Parathyroid adenoma (tissue), 2 donors: ENCODE measurements around the gene LRRC63.
"Not testable (repeated sequence)": the region's sequence is repeated elsewhere in the genome, so short reads cannot be mapped to it uniquely, and the experiment has no call there.

Source experiments
- H2AFZ ChIP-seq: fragments of 300-600 bp; sonication (generic); one replicate; pipeline ENCODE4 v1.7.0; 2017; ENCODE audit warnings: antibody characterized with exemption, mild to moderate bottlenecking
- H3K27ac ChIP-seq: fragments of 300-600 bp; sonication (generic); one replicate; pipeline ENCODE4 v1.7.0; 2017
- H3K27me3 ChIP-seq: fragments of 300-600 bp; sonication (generic); one replicate; pipeline ENCODE4 v1.7.0; 2017; ENCODE audit warnings: low read length; ENCODE audit not compliant: control insufficient read depth, insufficient read depth
- H3K36me3 ChIP-seq: fragments of 300-600 bp; sonication (generic); one replicate; pipeline ENCODE4 v1.7.0; 2017; ENCODE audit warnings: low read length; ENCODE audit not compliant: control insufficient read depth, insufficient read depth
- H3K4me1 ChIP-seq: fragments of 300-600 bp; sonication (generic); one replicate; pipeline ENCODE4 v1.7.0; 2017; ENCODE audit warnings: control low read depth
- H3K4me2 ChIP-seq: fragments of 300-600 bp; sonication (generic); one replicate; pipeline ENCODE4 v1.7.0; 2017; ENCODE audit warnings: low read length
- H3K4me3 ChIP-seq: fragments of 300-600 bp; sonication (generic); one replicate; pipeline ENCODE4 v1.7.0; 2017; ENCODE audit warnings: low read depth, low read length
- H3K79me2 ChIP-seq: fragments of 300-600 bp; sonication (generic); one replicate; pipeline ENCODE4 v1.7.0; 2017; ENCODE audit warnings: control low read depth
- H3K9ac ChIP-seq: fragments of 300-600 bp; sonication (generic); one replicate; pipeline ENCODE4 v1.7.0; 2017; ENCODE audit warnings: mild to moderate bottlenecking
- H3K9me3 ChIP-seq: fragments of 300-600 bp; sonication (generic); one replicate; pipeline ENCODE4 v1.7.0; 2017; ENCODE audit warnings: low read length; ENCODE audit not compliant: control insufficient read depth
- TF ChIP-seq, protein P1 (sequence below): fragments of 300-600 bp; sonication (generic); IDR thresholded peaks from one replicate; pipeline ENCODE4 v1.7.0; 2017; ENCODE audit warnings: antibody characterized with exemption, mild to moderate bottlenecking
- donor health status: primary hyperparathyroidism.

LRRC63 gene

DNA sequence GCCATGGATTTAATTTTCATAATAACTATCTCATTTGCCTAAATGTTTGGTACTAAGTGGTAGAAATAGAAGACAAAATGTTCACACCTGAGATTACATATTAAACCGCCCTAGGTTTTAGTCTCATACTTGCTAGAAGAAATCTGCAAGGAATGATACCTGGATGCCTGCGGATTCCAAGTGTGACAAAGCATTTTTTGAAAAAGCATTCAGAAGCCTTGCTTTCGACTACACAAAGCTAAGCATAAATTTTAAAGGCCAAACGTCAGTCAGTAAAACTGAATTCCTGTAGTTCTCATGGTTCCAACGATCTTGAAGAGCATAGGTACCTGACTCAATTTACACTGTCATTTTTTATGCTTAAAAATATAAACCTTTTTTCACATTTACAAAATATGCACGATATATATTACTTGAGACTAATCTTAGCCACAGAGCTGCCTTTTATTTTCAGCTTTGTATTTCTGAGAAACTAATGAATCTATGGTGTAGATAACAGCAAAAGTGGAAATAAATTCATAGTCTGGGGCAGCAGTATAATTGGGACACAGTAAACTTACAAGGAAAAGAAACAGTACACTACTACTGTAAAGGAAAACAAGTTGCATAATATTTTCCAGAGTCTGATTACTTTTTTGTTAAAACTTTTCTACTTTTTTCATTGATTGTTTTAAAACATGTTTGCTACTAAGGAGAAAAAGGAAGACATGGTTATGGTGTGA, 1.2 kb upstream of the LRRC63 start:
- Histone ChIP-seq H3K4me1 (peaks cover 2% of the 10 kb centered on the region), H3K4me3 (no peak overlapping the region), H3K4me2 (no peak overlapping the region), H2AFZ (peak overlapping the region; percentile 58), H3K79me2 (no peaks in the 10 kb centered on the region), H3K27ac (peak overlapping the region; percentile 57), H3K9ac (no peak overlapping the region), H3K36me3 (no peaks in the 10 kb centered on the region), H3K9me3 (no peaks in the 10 kb centered on the region), H3K27me3 (no peaks in the 10 kb centered on the region)
- TF ChIP-seq, protein P1, sequence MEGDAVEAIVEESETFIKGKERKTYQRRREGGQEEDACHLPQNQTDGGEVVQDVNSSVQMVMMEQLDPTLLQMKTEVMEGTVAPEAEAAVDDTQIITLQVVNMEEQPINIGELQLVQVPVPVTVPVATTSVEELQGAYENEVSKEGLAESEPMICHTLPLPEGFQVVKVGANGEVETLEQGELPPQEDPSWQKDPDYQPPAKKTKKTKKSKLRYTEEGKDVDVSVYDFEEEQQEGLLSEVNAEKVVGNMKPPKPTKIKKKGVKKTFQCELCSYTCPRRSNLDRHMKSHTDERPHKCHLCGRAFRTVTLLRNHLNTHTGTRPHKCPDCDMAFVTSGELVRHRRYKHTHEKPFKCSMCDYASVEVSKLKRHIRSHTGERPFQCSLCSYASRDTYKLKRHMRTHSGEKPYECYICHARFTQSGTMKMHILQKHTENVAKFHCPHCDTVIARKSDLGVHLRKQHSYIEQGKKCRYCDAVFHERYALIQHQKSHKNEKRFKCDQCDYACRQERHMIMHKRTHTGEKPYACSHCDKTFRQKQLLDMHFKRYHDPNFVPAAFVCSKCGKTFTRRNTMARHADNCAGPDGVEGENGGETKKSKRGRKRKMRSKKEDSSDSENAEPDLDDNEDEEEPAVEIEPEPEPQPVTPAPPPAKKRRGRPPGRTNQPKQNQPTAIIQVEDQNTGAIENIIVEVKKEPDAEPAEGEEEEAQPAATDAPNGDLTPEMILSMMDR, result no peak

DNA sequence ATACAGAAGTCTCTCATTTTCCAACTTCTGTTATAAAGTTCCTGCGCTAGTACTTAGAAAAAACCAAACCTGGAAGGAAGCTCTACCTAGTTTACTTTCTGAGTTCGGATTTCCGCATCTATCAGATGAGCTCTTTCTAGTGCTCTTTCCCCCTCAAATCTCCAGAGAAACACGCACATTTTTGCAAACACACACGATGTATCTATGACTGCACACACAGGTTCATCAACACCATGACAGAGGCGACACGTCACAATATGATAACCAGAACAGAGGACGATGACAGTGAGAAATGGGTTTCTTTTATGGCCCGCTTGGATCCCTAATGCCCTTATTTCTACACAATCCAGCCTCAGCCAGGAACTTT, 629 bp upstream of the LRRC63 start:
- Histone ChIP-seq H3K27me3 (no peaks in the 10 kb centered on the region), H3K9me3 (no peaks in the 10 kb centered on the region), H3K4me3 (peak overlapping the region; percentile 66), H3K79me2 (no peaks in the 10 kb centered on the region), H3K9ac (no peak overlapping the region), H3K36me3 (no peaks in the 10 kb centered on the region), H3K27ac (peak overlapping the region; percentile 57), H2AFZ (peak overlapping the region; percentile 58), H3K4me2 (peak overlapping the region; percentile 85), H3K4me1 (peaks cover 2% of the 10 kb centered on the region)
- TF ChIP-seq, protein P1, result no peak

DNA sequence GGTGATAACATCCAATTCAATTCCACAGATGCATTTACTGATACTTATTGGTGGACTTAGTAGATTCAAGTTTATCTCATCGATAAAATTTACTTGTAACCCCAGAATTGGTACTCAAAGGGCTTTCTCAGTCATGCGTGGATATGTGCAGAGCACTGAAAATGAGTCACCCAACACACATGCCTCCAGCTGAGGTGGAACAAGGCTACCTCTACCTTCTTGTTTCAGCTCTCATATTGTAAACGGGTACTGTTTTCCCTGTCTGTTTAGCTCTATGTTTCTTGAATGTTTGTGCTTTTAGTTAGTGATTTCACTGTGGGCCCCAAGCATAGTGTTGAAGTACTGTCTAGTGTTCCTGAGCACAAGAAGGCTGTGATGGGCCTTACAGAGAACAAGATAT, 1.5 kb downstream of the LRRC63 start:
- no peak overlapping the region for H3K4me3 ChIP-seq
- H3K4me1 ChIP-seq, result peaks cover 2% of the 10 kb centered on the region
- no peak overlapping the region for H2AFZ ChIP-seq
- H3K27me3 ChIP-seq, result no peaks in the 10 kb centered on the region
- H3K9ac ChIP-seq, result no peak overlapping the region
- H3K36me3 ChIP-seq, result no peaks in the 10 kb centered on the region
- H3K79me2 ChIP-seq, result no peaks in the 10 kb centered on the region
- no peaks in the 10 kb centered on the region for H3K9me3 ChIP-seq
- H3K4me2 ChIP-seq, result no peak overlapping the region
- no peak overlapping the region for H3K27ac ChIP-seq
- TF ChIP-seq, protein P1, result no peak

DNA sequence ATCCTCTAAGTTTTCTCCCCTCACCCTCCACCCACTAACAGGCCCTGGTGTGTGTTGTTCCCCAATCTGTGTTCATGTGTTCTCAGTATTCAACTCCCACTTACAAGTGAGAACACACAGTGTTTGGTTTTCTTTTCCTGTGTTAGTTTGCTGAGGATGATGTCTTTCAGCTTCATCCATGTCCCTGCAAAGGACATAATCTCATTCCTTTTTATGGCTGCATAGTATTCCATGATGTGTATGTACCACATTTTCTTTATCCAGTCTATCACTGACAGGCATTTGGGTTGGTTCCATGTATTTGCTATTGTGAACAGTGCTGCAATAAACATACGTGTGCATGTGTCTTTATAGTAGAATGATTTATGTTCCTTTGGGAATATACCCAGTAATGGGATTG, 3.0 kb downstream of the LRRC63 start:
- not testable (repeated sequence) for H3K79me2 ChIP-seq, H3K36me3 ChIP-seq, H3K4me3 ChIP-seq, H3K4me1 ChIP-seq, H2AFZ ChIP-seq, H3K4me2 ChIP-seq, H3K9me3 ChIP-seq, H3K27ac ChIP-seq, H3K27me3 ChIP-seq, H3K9ac ChIP-seq

DNA sequence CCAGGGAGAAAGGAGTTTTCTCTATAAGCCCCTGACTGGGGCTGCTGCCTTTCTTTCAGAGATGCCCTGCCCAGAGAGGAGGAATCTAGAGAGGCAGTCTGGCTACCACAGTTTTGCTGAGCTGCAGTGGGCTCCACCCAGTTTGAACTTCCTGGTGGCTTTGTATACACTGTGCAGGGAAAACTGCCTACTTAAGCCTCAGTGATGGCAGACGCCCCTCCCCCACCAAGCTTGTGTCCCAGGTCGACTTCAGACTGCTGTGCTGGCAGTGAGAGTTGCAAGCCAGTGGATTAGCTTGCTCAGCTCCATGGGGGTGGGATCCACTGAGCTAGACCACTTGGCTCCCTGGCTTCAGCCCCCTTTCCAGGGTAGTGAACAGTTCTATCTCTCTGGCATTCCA, 8.5 kb downstream of the LRRC63 start:
- H3K4me2 ChIP-seq, H3K9ac ChIP-seq, H3K4me3 ChIP-seq, H2AFZ ChIP-seq, H3K9me3 ChIP-seq, H3K36me3 ChIP-seq, H3K79me2 ChIP-seq, H3K4me1 ChIP-seq, H3K27me3 ChIP-seq, H3K27ac ChIP-seq: not testable (repeated sequence)

DNA sequence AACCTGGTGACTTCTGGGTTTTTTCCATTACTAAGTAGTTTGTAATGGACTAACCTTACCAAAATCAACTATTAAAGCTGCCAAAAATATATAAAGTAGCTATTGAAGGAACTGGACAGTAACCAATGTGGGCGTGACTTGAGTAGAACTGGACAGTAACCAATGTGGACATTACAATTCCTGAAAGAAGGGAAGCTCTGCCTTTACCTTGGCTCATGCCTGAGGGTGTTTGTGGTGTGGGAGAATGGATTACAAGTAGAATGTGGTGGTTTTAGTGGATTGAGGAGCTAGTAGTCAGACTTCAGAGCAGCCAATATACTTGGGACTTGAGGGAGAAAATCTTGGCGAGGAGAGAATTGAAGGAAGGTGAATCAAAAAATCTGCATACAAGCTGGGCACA, 17.5 kb downstream of the LRRC63 start:
- Histone ChIP-seq H3K4me3 (no peak overlapping the region), H2AFZ (no peak overlapping the region), H3K27me3 (no peaks in the 10 kb centered on the region), H3K79me2 (no peaks in the 10 kb centered on the region), H3K9me3 (no peaks in the 10 kb centered on the region), H3K27ac (no peak overlapping the region), H3K4me1 (no peaks in the 10 kb centered on the region), H3K9ac (no peak overlapping the region), H3K36me3 (no peaks in the 10 kb centered on the region), H3K4me2 (no peak overlapping the region)
- TF ChIP-seq, protein P1, result no peak
